Activated naive CD4-positive, alpha-beta T cell treated with anti-CD3 and anti-CD28 coated beads, Interleukin-2, amount 50 U/mL, for 72 hours (primary cell): Measurements from ENCODE around the gene CAPN8. TPM values are rescaled to one million over a fixed set of nuclear protein-coding genes. Genes with fewer than 3 reads are reported as not detected.

ENCODE experiments used
- ATAC-seq, 2 donors: fragments of 150-1000 bp; cut with Tn5 transposase; 2 replicates each; pipeline ENCODE4 v1.10.0; 2021; ENCODE audit warnings: mild to moderate bottlenecking in 2 of 2, moderate library complexity in 2 of 2
- DNase-seq, 2 donors: peaks; one replicate each; pipeline ENCODE4 v3.0.0; 2021 to 2022; ENCODE audit warnings: low spot score in 2 of 2
- H3K27ac Mint-ChIP-seq, 2 donors: one replicate each; pipeline ENCODE4 v1.8.0; 2022; ENCODE audit warnings: mild to moderate bottlenecking in 2 of 2, mixed read lengths in 2 of 2
- H3K36me3 Mint-ChIP-seq, 2 donors: one replicate each; pipeline ENCODE4 v1.8.0; 2022; ENCODE audit warnings: mixed read lengths in 2 of 2
- H3K9me3 Mint-ChIP-seq, 2 donors: one replicate each; pipeline ENCODE4 v1.8.0; 2022; ENCODE audit warnings: mixed read lengths in 2 of 2
- total RNA-seq, 2 donors: library from RNA; stranded (reverse); gene quantifications; one replicate each; pipeline ENCODE4 v1.2.3, GENCODE V29; 2022

Gene CAPN8
- not detected for total RNA-seq

DNA sequence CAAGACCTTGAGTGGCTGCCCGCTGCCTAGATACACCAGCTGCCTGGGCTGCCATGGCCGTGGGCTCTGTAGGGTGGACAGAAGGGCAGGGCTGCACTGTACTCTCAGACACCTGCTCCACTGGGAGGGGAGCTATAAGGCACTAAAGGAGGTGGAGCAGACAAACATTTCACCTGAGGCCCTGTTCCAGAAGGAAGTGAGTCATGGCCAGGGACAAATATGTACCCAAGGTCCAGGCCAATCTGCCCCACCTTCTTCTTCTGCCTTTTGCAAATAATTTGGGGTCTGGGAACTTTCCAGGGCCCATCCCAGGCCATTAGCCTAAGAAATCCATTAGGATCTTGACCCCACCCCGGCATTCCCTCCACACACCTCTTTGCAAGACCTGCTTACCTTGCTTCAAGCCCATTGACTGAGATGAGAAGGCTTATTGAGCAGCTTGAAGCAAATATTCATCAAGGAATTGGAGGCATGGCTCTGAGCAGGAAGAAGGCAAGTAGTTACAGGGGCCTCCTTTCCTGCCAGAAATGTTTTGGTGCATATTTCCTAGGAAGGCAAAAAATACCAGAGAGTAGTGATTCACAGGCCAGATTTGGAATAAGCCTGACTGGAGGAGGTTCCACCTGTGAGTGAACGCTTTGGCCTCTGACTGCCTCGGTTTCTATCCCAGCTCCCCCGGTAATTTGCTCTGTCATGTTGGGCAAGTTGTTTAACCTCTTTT is at the start of gene CAPN8:
Gene CAPN8, minus strand, starts transcription at position 110 of the 721 bp plus-strand sequence. Its CDS starts 55 bp downstream, at position 55.
- DNase-seq: no peak
- Mint-ChIP-seq H3K36me3 (no peaks in the 10 kb centered on the region), H3K27ac (no peak within 1 kb of the TSS), H3K9me3 (no peaks in the 10 kb centered on the region)
- no peak for ATAC-seq

DNA sequence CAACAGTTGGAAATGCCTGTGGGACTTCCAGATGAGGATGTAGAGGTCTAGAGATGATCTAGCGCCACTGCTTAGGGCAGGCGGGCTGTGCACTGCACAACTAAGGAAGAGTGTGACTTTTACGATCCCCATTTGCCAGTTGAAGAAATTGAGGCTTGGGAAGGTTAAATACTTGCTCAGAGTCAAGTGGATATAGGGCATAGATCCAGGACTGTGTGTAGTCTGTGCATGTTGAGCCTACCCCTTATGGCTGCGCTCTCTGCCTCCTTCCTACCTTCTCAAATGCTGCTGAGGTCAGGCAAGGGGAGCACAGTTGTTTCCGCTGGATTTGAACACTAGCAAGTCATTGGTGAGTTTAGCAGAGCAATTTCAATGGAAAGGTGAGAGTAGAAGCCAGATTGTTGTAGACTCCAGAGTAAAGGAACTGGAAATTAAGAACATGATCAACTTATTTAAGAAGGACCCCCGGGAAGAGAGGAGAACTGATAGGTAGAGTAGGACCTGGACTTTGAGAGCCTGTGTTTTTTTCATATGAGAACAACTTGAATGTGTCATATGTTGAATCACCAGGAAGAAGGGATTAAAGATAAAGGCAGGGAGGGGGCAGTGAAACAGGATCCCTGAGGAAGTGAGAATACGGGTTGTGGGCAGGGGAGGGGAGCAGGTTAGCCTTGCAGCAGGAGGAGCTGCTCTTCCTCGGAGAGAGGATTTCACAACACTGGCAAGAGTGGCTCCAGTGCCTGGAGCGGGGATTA is 49.5 kb upstream of the CAPN8 start:
- ATAC-seq: no peak
- H3K27ac Mint-ChIP-seq: peak overlapping the region in 1 of 2 donors; percentile 8
- no peaks in the 10 kb centered on the region for H3K9me3 Mint-ChIP-seq
- no peak for DNase-seq
- H3K36me3 Mint-ChIP-seq: peaks cover 5 to 6% of the 10 kb centered on the region in 2 donors

DNA sequence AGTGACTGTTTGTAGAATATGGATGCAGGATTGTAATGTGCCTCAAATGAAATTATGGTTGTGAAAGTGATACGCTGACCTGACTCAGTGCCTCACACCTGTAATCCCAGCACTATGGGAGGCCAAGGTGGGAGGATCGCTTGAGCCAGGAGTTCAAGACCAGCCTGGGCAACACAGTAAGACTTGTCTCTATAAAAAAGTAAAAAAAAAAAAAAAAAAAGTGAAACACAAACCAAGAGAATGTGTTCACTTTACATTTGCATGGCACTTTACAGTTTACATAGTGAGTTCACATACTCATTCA is 48.9 kb upstream of the CAPN8 start:
- H3K9me3 Mint-ChIP-seq: no peaks in the 10 kb centered on the region
- H3K27ac Mint-ChIP-seq: no peak overlapping the region
- no peak for DNase-seq
- H3K36me3 Mint-ChIP-seq: peaks cover 5 to 6% of the 10 kb centered on the region in 2 donors
- ATAC-seq: no peak

DNA sequence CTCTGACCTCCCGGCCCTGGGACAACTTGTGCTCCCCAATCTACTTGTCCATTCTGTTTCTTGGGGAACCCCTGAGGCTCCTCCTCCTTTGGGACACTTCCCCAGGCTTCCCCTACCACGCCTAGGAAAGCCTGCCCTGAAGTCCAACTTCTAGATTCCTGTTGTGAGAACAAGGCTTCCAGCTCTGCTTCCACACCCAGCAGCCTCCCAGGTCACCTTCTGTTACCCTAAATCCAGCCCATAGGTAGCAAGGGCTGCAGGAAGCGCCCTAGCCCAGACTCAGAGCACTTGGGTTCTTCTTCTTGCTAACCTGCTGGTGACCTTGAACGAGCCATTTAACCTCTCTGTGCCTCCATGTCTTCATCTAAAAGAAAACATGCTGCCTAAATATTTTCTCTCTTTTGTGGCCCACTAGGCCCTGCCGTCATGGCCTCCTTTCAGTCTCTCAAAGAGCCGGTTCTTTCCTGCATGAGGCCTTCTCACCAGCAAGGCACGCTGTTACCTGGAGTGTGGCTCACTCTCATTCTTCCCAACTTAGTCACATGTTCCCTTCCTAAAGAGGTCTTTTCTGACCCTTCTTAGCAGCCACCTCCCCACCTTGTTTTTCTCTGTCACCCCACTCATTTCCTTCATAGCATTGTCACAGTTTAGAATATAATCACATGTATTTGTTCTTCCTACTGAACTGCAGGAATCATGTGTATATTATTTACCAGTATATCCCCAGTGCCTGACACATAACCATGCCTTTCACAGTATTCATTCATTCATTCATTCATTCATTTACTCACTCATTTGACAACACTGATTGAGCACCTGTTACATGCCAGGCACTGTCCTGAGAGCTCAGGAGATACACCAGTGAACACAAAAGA is 48.3 kb upstream of the CAPN8 start:
- peak overlapping the region; percentile 0 to 34 for H3K27ac Mint-ChIP-seq
- no peak for ATAC-seq
- no peak for DNase-seq
- H3K9me3 Mint-ChIP-seq: no peaks in the 10 kb centered on the region
- H3K36me3 Mint-ChIP-seq: peaks cover 5 to 6% of the 10 kb centered on the region in 2 donors

DNA sequence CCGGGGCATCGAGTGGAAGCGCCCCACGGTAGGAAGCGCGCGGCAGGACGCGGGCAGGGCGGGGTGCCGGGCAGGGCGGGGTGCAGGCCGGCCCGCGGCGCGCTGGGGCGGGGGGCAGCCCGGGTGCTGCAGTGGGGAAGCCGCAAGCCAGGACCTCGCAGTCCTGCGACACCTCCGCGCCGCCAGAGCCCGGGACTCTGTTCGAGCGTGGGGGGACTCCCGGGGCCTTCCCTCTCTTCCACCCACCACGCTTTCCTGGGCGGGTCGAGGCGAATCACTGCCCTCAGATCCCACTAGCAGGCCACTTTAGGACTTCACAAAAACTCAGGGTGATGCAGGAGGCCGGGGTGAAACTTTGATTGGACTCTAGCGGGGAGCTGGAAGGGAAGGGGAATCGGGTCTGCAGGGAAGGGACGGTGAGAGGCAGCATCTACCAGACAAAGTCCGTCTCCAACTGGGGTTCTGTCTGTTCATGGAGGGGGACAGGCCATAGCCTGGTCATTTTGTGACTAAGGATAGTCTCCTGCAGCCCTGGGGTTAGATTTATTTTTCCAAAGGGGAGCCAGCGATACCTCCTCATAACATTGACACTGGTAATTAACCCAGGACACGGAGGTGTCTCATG is 47.5 kb upstream of the CAPN8 start:
- H3K36me3 Mint-ChIP-seq: peaks cover 5 to 6% of the 10 kb centered on the region in 2 donors
- H3K27ac Mint-ChIP-seq: peak overlapping the region; percentile 0 to 90
- H3K9me3 Mint-ChIP-seq: no peaks in the 10 kb centered on the region
- ATAC-seq (peak; percentile 39 to 64), DNase-seq (peak; percentile 32 to 78)

DNA sequence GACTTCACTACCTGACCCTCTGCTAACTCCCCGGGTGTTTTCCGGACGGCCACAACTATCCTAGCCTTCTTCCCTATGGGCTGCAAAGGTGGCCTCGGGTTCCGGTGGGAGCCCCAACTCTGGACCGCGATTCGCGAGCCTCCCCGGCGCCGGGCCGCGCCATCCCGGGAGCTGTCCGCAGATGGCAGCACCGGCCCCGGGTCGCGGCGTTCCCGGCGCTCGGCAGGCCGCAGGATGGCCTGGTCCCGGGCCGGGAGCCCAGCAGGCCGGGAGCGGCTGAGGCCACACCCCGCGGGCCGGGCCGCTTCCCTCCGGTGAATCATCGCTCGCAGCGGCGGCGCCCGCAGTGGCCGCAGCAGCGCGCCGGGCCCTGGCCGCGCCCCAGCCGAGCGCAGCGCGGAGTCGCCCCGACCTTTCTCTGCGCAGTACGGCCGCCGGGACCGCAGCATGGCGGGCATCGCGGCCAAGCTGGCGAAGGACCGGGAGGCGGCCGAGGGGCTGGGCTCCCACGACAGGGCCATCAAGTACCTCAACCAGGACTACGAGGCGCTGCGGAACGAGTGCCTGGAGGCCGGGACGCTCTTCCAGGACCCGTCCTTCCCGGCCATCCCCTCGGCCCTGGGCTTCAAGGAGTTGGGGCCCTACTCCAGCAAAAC is 46.8 kb upstream of the CAPN8 start, which contains the start of gene CAPN2:
Gene CAPN2, plus strand, starts transcription at position 346 of the 656 bp plus-strand sequence. Its CDS starts 102 bp downstream, at position 448.
- peaks cover 5 to 6% of the 10 kb centered on the region in 2 donors for H3K36me3 Mint-ChIP-seq
- ATAC-seq: peak; percentile 76 to 86

DNA sequence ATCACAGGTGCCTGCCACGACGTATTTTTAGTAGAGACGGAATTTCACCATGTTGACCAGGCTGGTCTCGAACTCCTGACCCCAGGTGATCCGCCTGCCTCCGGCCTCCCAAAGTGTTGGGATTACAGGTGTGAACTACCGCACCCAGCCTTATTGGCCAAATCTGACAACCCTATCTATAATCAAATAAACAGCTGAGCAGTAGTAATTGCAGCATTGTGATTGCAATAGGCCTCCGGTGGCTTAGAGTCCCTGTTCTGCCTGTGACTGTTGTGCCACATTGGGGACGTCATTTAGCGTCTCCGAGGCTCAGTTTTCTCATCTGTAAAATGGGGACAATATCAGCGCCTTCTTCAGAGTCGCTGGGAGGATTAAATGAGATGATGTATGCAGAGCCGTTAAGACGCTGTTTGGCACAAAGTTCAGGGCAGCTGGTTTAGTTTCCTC is 46.3 kb upstream of the CAPN8 start:
- no peaks in the 10 kb centered on the region for H3K9me3 Mint-ChIP-seq
- H3K36me3 Mint-ChIP-seq: peaks cover under 1% of the 10 kb centered on the region in 2 donors
- ATAC-seq (no peak), DNase-seq (no peak)
- H3K27ac Mint-ChIP-seq: no peak overlapping the region

More for the DNA sequence above, 46.8 kb upstream of the CAPN8 start, which contains the start of gene CAPN2:
- Mint-ChIP-seq H3K9me3 (no peaks in the 10 kb centered on the region), H3K27ac (peak within 1 kb of the TSS; percentile 0 to 90)
- DNase-seq: peak; percentile 58 to 82

DNA sequence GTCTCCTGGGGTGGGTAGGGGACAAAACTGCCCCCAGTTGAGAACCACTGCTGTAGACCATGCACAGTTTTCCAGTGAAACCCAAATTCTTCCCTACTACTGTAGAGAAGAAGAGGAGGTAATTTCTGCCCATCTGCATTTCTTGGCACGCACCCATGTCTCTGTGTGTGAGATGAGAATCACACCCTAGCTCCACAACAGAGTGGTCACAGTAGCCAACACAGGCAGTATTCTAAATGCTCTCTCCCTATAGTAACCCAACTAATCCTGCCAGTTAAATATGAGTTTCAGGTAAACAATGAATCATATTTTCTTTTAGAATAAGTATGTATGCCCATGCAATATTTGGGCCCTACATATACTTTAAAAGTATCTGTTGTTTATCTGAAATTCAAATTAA is 45.7 kb upstream of the CAPN8 start:
- Mint-ChIP-seq H3K27ac (no peak overlapping the region), H3K9me3 (no peaks in the 10 kb centered on the region), H3K36me3 (no peaks in the 10 kb centered on the region)
- no peak for DNase-seq
- no peak for ATAC-seq

DNA sequence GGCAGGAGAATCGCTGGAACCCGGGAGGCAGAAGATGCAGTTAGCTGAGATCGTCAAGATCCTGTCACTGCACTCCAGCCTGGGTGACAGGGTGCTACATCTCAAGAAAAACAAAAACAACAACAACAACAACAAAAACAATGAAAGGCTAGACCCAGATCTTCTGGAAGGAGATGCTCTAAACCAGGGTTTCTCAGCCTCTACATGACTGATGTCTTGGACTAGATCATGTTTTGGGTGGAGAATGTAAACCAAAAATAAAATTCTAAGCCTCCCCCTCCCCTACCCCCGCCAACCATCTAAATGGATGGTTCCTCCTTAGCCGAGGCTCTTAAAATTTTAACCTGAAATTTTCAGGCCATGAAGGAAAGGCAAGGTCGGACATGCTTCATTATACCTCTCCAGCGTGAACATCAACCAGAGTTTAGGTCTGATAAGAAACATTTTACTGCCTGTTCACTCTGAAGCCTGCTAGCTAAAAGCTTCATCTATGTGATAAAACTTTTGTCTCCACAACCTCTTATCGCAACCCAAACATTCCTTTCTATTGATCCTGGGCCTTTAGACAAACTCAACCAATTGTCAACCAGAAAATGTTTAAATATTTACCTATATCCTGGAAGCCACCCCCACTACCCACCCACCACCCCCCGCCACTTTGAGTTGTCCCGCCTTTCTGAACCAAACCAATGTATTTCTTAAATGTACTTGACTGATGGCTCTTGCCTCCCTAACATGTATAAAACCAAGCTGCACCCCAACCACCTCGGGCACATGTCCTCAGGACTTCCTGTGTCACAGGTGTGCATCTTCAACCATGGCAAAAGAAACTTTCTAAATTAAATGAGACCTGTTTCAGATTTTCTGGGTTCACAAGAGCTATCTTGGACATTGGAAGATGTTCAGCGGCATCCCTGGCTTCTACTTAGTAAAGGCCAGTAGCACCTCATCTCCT is 45.0 kb upstream of the CAPN8 start:
- DNase-seq (no peak), ATAC-seq (no peak)
- no peaks in the 10 kb centered on the region for H3K9me3 Mint-ChIP-seq
- H3K27ac Mint-ChIP-seq: no peak overlapping the region
- H3K36me3 Mint-ChIP-seq: no peaks in the 10 kb centered on the region

DNA sequence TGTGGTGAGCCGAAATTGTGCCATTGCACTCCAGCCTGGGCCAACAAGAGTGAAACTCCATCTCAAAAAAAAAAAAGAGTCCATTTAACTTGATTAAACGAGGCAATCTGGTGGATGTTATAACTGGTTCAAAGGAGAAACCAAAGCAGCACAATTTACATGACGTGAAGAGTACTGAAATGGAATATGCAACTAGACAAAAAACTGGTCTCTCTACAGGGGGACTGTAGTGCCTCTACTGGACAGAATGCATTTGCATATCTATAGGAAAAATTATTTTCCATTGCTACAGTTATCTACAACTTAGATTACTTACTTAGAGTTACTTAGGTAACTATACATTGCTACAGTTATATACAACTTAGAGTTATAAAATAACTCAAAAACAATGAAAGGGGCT is 44.1 kb upstream of the CAPN8 start:
- H3K36me3 Mint-ChIP-seq: no peaks in the 10 kb centered on the region
- DNase-seq (no peak), ATAC-seq (no peak)
- no peaks in the 10 kb centered on the region for H3K9me3 Mint-ChIP-seq
- no peak overlapping the region for H3K27ac Mint-ChIP-seq

DNA sequence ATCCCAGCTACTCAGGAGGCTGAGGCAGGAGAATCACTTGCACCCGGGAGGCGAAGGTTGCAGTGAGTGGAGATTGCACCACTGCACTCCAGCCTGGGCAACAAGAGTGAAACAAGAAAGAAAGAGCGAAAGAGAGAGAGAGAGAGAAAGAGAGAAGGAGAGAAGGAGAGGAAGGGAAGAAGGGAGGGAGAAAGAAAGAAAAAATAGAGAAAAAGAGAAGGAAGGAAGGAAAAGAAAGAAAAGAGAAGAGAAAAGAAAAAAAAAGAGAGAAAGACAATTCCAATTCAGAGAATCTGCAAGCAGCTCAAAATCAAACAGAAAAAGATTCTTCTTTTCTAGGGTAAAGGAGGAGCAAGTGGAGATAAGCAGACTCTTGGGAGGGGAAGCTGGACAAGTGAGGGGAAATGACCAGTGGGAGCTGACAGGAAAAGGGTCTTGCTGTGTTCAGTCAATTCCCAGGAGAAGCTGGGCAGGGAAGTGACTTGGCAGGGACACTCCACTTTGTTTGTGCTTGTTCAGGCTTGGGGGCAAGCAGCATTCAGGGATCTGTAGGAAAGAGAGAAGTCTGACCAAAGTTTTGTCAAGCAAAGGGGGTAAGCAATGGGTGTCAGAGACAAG is 43.3 kb upstream of the CAPN8 start:
- ATAC-seq: no peak
- H3K9me3 Mint-ChIP-seq: no peaks in the 10 kb centered on the region
- DNase-seq: no peak
- H3K27ac Mint-ChIP-seq: no peak overlapping the region
- H3K36me3 Mint-ChIP-seq: no peaks in the 10 kb centered on the region

DNA sequence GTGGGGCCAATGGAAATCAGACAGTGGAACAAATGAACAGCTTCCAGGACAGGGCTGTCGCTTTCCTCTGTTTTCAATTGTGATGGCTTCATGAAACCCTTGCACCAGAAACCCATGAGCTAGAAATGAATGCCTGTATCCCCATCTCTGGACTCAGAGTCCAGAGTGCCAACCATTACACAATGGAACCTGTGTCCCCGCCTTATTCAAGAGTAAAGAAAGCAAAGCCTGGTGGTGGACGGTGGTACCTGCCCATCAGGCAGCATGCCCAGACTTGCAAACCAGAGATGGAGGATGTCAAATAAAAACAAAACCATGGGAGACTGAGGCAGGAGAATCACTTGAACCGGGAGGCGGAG is 42.5 kb upstream of the CAPN8 start:
- ATAC-seq: no peak
- Mint-ChIP-seq H3K36me3 (no peaks in the 10 kb centered on the region), H3K9me3 (no peaks in the 10 kb centered on the region), H3K27ac (no peak overlapping the region)
- DNase-seq: no peak

DNA sequence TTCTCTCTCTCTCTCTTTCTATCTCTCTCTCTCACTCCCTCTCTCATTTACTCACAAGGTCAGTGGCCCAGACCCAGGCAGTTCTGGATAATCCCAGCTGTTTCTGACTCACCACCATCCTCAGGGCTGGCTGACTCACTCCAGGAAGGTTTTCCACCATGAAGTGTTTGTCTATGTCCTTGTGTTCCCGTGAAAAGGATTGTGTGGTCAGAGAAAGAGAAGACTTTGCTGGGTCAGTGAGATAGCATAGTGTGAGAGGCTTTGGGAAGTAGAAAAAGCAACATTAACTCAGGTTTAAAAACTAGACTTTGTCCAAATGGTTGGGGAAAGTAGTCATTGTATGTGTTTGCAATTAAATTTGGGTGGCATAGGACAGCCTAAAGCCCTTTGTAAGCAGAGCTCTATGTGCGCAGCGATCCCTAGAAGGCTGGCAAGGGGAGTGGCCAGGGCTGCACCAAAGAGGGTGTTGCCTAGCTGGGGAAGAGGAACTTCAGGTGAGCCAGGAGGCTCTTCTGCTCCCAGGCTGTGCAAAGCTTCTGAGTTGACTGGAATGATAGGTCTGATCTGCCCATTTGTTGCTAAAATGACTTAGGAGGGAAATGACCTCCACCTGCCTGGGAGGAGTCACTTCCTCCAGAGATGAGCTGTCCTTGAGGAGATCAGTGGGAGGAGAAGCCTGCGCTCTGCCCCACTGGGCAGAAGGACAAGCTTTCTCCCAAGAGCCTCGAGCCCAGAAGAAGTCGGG is 41.9 kb upstream of the CAPN8 start:
- H3K36me3 Mint-ChIP-seq: no peaks in the 10 kb centered on the region
- no peak for ATAC-seq
- no peak overlapping the region for H3K27ac Mint-ChIP-seq
- H3K9me3 Mint-ChIP-seq: no peaks in the 10 kb centered on the region
- DNase-seq: no peak
